K562 (cell line): ENCODE results near the gene ARID3A. TPM values are rescaled to one million over a fixed set of nuclear protein-coding genes. Genes with fewer than 3 reads are reported as not detected.

Experiments
- ATAC-seq: fragments of 200-7000 bp; cut with Tn5 transposase; 3 replicates; pipeline ENCODE4 v1.9.1; 2020; ENCODE audit warnings: moderate library complexity
- BruUV-seq: library from RNA; stranded (reverse); fragments of 400-500 nt; replicated peaks from 2 replicates; lab custom pipeline; 2021; lab: Mats Ljungman, UMichigan
- CTCF ChIA-PET: fragments of 300-600 bp; formaldehyde crosslinking; extraction: SDS; loops from one replicate; lab custom pipeline; 2021; ENCODE audit warnings: low intra/inter-chr PET ratio; lab: Yijun Ruan, JAX
- POLR2A ChIA-PET: fragments of 300-600, 350-650 bp; sonication (Branson Sonifier 250); formaldehyde crosslinking; extraction: SDS; loops from one replicate; lab custom pipeline; 2021; ENCODE audit warnings: antibody characterized with exemption, inconsistent platforms; lab: Yijun Ruan, JAX
- DNase-seq, 4 experiments: peaks; one replicate each; pipeline versions ENCODE4 v3.0.0 to v3.0.0-alpha.2; 2011 to 2018; ENCODE audit warnings: low spot score in 3 of 4, mixed read lengths in 3 of 4; ENCODE audit errors: extremely low read depth in 1 of 4
- FAIRE-seq: peaks from 2 replicates; lab custom pipeline; 2011; peaks lifted over from hg19 to GRCh38; lab: Jason Lieb, UNC
- H2AFZ ChIP-seq: 2 replicates; pipeline ENCODE4 v1.6.0; 2011; ENCODE audit warnings: low read depth, low read length, control low read depth, inconsistent platforms
- H3K27ac ChIP-seq: fragments of 200-600 bp; 3 replicates; pipeline ENCODE4 v1.8.0; 2011; ENCODE audit warnings: low read depth, mild to moderate bottlenecking, control low read depth, inconsistent platforms, low read length, moderate library complexity, mixed read lengths; ENCODE audit errors: extremely low read depth
- H3K27me3 ChIP-seq, 2 experiments: fragments of 300-600 bp in 1 of 2; 2 replicates in 1 of 2; 3 replicates in 1 of 2; pipeline versions ENCODE4 v1.6.0 to v1.8.0; 2011; ENCODE audit warnings: inconsistent platforms in 2 of 2, low read length in 2 of 2, mild to moderate bottlenecking in 1 of 2, mixed read lengths in 1 of 2, moderate library complexity in 1 of 2; ENCODE audit not compliant: control insufficient read depth in 2 of 2, insufficient read depth in 2 of 2
- H3K36me3 ChIP-seq: fragments of 300-600 bp; 3 replicates; pipeline ENCODE4 v1.8.0; 2011; ENCODE audit warnings: mild to moderate bottlenecking, low read length, inconsistent platforms; ENCODE audit not compliant: control insufficient read depth, insufficient read depth
- H3K4me1 ChIP-seq, 2 experiments: fragments of 200-600 bp in 1 of 2; replicated peaks in 1 of 2; 2 replicates in 1 of 2; 3 replicates in 1 of 2; pipeline versions ENCODE4 v1.5.1 to v1.8.0; 2011; ENCODE audit warnings: inconsistent platforms in 2 of 2, low read length in 2 of 2, mild to moderate bottlenecking in 1 of 2, mixed read lengths in 1 of 2, moderate library complexity in 1 of 2; ENCODE audit not compliant: control insufficient read depth in 2 of 2, insufficient read depth in 2 of 2
- H3K4me2 ChIP-seq: 2 replicates; pipeline ENCODE4 v1.6.1; 2011; ENCODE audit warnings: low read length, control low read depth, inconsistent platforms, mixed read lengths; ENCODE audit not compliant: insufficient read depth
- H3K4me3 ChIP-seq: fragments of 200-600 bp; sonication (generic), shearing (Covaris generic); 2 replicates; pipeline ENCODE4 v1.5.1; 2016; ENCODE audit warnings: control low read depth, inconsistent platforms
- H3K79me2 ChIP-seq: fragments of 200-600 bp; 3 replicates; pipeline ENCODE4 v1.8.0; 2011; ENCODE audit warnings: low read length, inconsistent platforms; ENCODE audit not compliant: control insufficient read depth, insufficient read depth
- H3K9ac ChIP-seq, 2 experiments: 2 replicates each; pipeline versions ENCODE4 v1.6.0 to v1.6.1; 2011; ENCODE audit warnings: low read depth in 2 of 2, low read length in 2 of 2, control low read depth in 1 of 2, inconsistent platforms in 1 of 2, mild to moderate bottlenecking in 1 of 2, mixed read lengths in 1 of 2; ENCODE audit not compliant: insufficient read depth in 1 of 2
- H3K9me1 ChIP-seq: one replicate; pipeline ENCODE4 v1.6.0; 2011; ENCODE audit warnings: inconsistent platforms, mild to moderate bottlenecking, low read length, moderate library complexity; ENCODE audit not compliant: control insufficient read depth, insufficient read depth
- H3K9me3 ChIP-seq: replicated peaks from 2 replicates; pipeline ENCODE4 v1.5.1; 2011; ENCODE audit warnings: low read depth, low read length, inconsistent platforms; ENCODE audit not compliant: control insufficient read depth, insufficient read depth
- H4K20me1 ChIP-seq: replicated peaks from 2 replicates; pipeline ENCODE4 v1.6.1; 2011; ENCODE audit warnings: low read length, inconsistent platforms, mixed read lengths; ENCODE audit not compliant: control insufficient read depth, insufficient read depth
- FUS ChIP-seq: fragments of 200-400 bp; formaldehyde crosslinking; optimal IDR thresholded peaks from 2 replicates; pipeline ENCODE3; 2017; ENCODE audit warnings: low read depth, low read length
- HSF4 ChIP-seq: fragments of 250-450 bp; sonication (Bioruptor Pico); IDR thresholded peaks from 2 replicates; pipeline ENCODE4 v2.1.2; 2022; ENCODE audit warnings: mild to moderate bottlenecking, moderate library complexity, borderline replicate concordance
- POLR2G ChIP-seq: fragments of 200-400 bp; formaldehyde crosslinking; IDR thresholded peaks from 2 replicates; pipeline ENCODE4 v1.6.1; 2017; ENCODE audit warnings: low read depth, mild to moderate bottlenecking, antibody characterized with exemption, low read length, moderate library complexity
- RBFOX2 ChIP-seq: fragments of 200-400 bp; formaldehyde crosslinking; IDR thresholded peaks from 2 replicates; pipeline ENCODE4 v1.6.1; 2017; ENCODE audit warnings: low read depth, mild to moderate bottlenecking, low read length, moderate library complexity
- SRSF7 ChIP-seq: fragments of 200-400 bp; formaldehyde crosslinking; optimal IDR thresholded peaks from 2 replicates; pipeline ENCODE3; 2017; ENCODE audit warnings: mild to moderate bottlenecking, low read depth, low read length
- WGBS: fragments of 100-300 bp; shearing (Covaris generic); methylation state at CpG from one replicate; pipeline ENCODE4 v1.1.6; 2016; ENCODE audit warnings: low coverage, mixed read lengths; ENCODE audit not compliant: insufficient coverage; ENCODE audit errors: missing lambda C conversion rate; 5-methylcytosine and 5-hydroxymethylcytosine counted together
- in situ Hi-C: fragments of 300-500 bp; cut with MboI; formaldehyde crosslinking; loops from 4 replicates; pipeline ENCODE4 v1.15.0; 2018; ENCODE audit warnings: inconsistent platforms, mixed read lengths
- intact Hi-C: fragments of 100-400 bp; cut with micrococcal nuclease; formaldehyde crosslinking; loops from 2 replicates; pipeline ENCODE4 v1.14.2; 2022
- polyA plus RNA-seq, 8 experiments: library from polyadenylated mRNA; depleted of rRNA in 4 of 8; stranded (reverse) in 5 of 8; unstranded in 3 of 8; fragments of >200 nt; fragmentation: Nextera tagmentation in 2 of 8; fragmentation: Illumina TruSeq in 1 of 8; extraction: Ambion mirVana in 2 of 8; extraction: Trizol in 1 of 8; gene quantifications; 2 replicates each; pipeline versions ENCODE4 v1.2.1 to v1.2.3, GENCODE V29; 2011 to 2014; ENCODE audit warnings: inconsistent platforms in 1 of 8, missing spikeins in 1 of 8
- total RNA-seq, 7 experiments: library from RNA; depleted of rRNA in 6 of 7; stranded (reverse); fragments of >200 nt in 6 of 7; fragmentation: Illumina TruSeq in 2 of 7; extraction: Trizol in 2 of 7; gene quantifications; 2 replicates each; pipeline versions ENCODE4 v1.2.1 to v1.2.3, GENCODE V29; 2011 to 2021; ENCODE audit warnings: low replicate concordance in 1 of 7
- TF ChIP-seq, protein P1 (sequence below): sonication (generic); formaldehyde crosslinking; IDR thresholded peaks from 2 replicates; pipeline ENCODE4 v1.8.1; 2023; ENCODE audit warnings: mild to moderate bottlenecking, missing genetic modification reagents

ARID3A gene
- total and polyA plus RNA-seq, 9 of the 15 experiments (the other 6 are each of a cell fraction or from before 2014, with no cell fraction given) = 1.4 to 118 (median 31.2) TPM

DNA sequence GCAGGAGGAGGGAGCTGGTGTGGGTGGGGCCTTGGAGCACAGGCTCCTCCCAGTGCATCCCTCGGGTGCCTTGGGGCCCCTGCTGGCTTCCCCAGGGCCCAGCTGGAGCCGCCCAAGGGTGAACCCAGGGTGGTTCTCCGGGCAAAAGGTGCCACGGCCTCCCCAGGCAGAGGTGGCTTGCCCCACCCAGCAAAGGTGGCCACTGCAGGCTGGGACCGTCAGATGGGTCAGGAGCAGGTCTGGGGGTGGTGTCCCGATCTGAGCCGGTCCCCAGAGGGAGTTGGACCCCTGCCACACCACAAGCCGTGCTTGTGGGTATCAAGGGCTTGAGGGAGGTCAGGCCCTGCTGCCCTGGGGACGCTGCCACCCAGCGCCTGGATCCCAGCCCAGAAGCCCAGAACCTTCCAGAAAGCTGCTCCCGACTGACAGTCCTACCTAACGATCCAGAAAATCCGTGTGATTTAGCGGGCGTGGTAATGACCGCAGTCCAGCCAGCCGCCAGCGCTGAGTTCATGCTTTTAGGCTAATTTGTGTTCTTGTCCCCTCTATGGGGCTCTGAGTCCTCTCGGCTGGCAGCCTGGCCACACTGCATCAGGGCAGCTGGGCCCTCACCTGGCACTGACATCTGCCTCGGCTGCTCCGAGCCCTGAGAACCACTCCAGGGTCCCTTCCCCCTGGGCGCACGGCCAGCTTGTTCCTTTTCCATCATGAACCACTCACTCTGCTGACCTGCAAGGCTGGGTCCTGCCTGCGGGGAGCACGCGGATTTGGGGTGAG, 69.4 kb downstream of the ARID3A start:
- no peaks in the 10 kb centered on the region for H3K27me3 ChIP-seq
- intact Hi-C loops (no loop called here), in situ Hi-C loops (no loop called here)
- H4K20me1 ChIP-seq = no peaks in the 10 kb centered on the region; the same call in 1 of the 2 replicates
- H2AFZ ChIP-seq = no peak overlapping the region
- 0 out of 4 replicates have a peak overlapping the region, but pooled peaks of 1 of the 2 experiments have one; percentile 17 for H3K9ac ChIP-seq
- ChIA-PET POLR2A (interaction anchor here (0.6 to 2.8 kb wide), 4 partner anchors 11 to 212 kb away, joined by 3 to 10 read pairs (median 4); partner anchors contain the start of gene WDR18), CTCF (no interaction called here)
- H3K9me1 ChIP-seq = peaks cover 6% of the 10 kb centered on the region
- no peaks in the 10 kb centered on the region for H3K9me3 ChIP-seq
- TF ChIP-seq SRSF7 (no peak), HSF4 (no peak), RBFOX2 (peak; percentile 42; the same call in 1 of the 2 replicates), FUS (no peak), POLR2G (0 out of 2 replicates have a peak, but pooled peaks have one; percentile 1)
- TF ChIP-seq, protein P1, sequence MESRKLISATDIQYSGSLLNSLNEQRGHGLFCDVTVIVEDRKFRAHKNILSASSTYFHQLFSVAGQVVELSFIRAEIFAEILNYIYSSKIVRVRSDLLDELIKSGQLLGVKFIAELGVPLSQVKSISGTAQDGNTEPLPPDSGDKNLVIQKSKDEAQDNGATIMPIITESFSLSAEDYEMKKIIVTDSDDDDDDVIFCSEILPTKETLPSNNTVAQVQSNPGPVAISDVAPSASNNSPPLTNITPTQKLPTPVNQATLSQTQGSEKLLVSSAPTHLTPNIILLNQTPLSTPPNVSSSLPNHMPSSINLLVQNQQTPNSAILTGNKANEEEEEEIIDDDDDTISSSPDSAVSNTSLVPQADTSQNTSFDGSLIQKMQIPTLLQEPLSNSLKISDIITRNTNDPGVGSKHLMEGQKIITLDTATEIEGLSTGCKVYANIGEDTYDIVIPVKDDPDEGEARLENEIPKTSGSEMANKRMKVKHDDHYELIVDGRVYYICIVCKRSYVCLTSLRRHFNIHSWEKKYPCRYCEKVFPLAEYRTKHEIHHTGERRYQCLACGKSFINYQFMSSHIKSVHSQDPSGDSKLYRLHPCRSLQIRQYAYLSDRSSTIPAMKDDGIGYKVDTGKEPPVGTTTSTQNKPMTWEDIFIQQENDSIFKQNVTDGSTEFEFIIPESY (CRISPR knock-in tag) = peak; percentile 84
- no peak overlapping the region for H3K4me3 ChIP-seq
- ATAC-seq (no peak), DNase-seq (no peak), FAIRE-seq (no peak)
- 80% methylated on average over 24 of the region's 26 CpGs for WGBS
- H3K36me3 ChIP-seq = peaks cover 47% of the 10 kb centered on the region; the same call in 2 of the 3 replicates
- H3K4me2 ChIP-seq = no peak overlapping the region
- H3K27ac ChIP-seq = no peak overlapping the region
- no peaks in the 10 kb centered on the region for H3K79me2 ChIP-seq
- H3K4me1 ChIP-seq = peaks cover 13 to 77% of the 10 kb centered on the region in 2 experiments; a peak in 4 of 5 replicates
- BruUV-seq = no TSS peak
